ENCODE measurements around the gene PTS.
"Not testable (repeated sequence)": the region's sequence is repeated elsewhere in the genome, so short reads cannot be mapped to it uniquely, and the experiment has no call there.

The PTS gene

GRCh38 chr11:112199101-112199500 is 27.1 kb upstream of the PTS start:
- not testable (repeated sequence) for H3K4me1 ChIP-seq (ENCODE audit: control insufficient read depth, insufficient read depth, low read length); H3K36me3 ChIP-seq (ENCODE audit: control insufficient read depth, insufficient read depth, low read length); H3K4me3 ChIP-seq (ENCODE audit: low read length); H3K27ac ChIP-seq (ENCODE audit: low read length); H3K9me3 ChIP-seq (ENCODE audit: control insufficient read depth, insufficient read depth, low read length); DNase-seq (ENCODE audit: low read depth, low spot score); H3K27me3 ChIP-seq (ENCODE audit: control insufficient read depth, insufficient read depth, low read length)
- no CpG with 5 or more reads among the region's 4 CpGs for WGBS (ENCODE audit: insufficient coverage, insufficient read length)

GRCh38 chr11:112200252-112200651 is 26.0 kb upstream of the PTS start:
- no peak overlapping the region for H3K27ac ChIP-seq (ENCODE audit: low read length)
- H3K9me3 ChIP-seq (ENCODE audit: control insufficient read depth, insufficient read depth, low read length): no peaks in the 10 kb centered on the region
- H3K4me3 ChIP-seq (ENCODE audit: low read length): no peak overlapping the region
- H3K36me3 ChIP-seq (ENCODE audit: control insufficient read depth, insufficient read depth, low read length): no peaks in the 10 kb centered on the region
- WGBS (ENCODE audit: insufficient coverage, insufficient read length): no CpG with 5 or more reads among the region's 2 CpGs
- no peaks in the 10 kb centered on the region for H3K4me1 ChIP-seq (ENCODE audit: control insufficient read depth, insufficient read depth, low read length)
- no peaks in the 10 kb centered on the region for H3K27me3 ChIP-seq (ENCODE audit: control insufficient read depth, insufficient read depth, low read length)
- DNase-seq (ENCODE audit: low read depth, low spot score): no peak

GRCh38 chr11:112206071-112206470 is 20.2 kb upstream of the PTS start:
- no peak overlapping the region for H3K27ac ChIP-seq (ENCODE audit: low read length)
- H3K4me1 ChIP-seq (ENCODE audit: control insufficient read depth, insufficient read depth, low read length): no peaks in the 10 kb centered on the region
- H3K4me3 ChIP-seq (ENCODE audit: low read length): no peak overlapping the region
- no peak for DNase-seq (ENCODE audit: low read depth, low spot score)
- no CpG with 5 or more reads among the region's 23 CpGs for WGBS (ENCODE audit: insufficient coverage, insufficient read length)
- no peaks in the 10 kb centered on the region for H3K9me3 ChIP-seq (ENCODE audit: control insufficient read depth, insufficient read depth, low read length)
- H3K36me3 ChIP-seq (ENCODE audit: control insufficient read depth, insufficient read depth, low read length): no peaks in the 10 kb centered on the region
- H3K27me3 ChIP-seq (ENCODE audit: control insufficient read depth, insufficient read depth, low read length): no peaks in the 10 kb centered on the region

GRCh38 chr11:112210890-112211289 is 15.3 kb upstream of the PTS start:
- Histone ChIP-seq H3K4me3 (ENCODE audit: low read length) (no peak overlapping the region), H3K27ac (ENCODE audit: low read length) (no peak overlapping the region)
- WGBS (ENCODE audit: insufficient coverage, insufficient read length): no CpG with 5 or more reads among the region's 1 CpG

GRCh38 chr11:112211536-112211935 is 14.7 kb upstream of the PTS start:
- Histone ChIP-seq H3K9me3 (ENCODE audit: control insufficient read depth, insufficient read depth, low read length) (no peaks in the 10 kb centered on the region), H3K27me3 (ENCODE audit: control insufficient read depth, insufficient read depth, low read length) (no peaks in the 10 kb centered on the region), H3K36me3 (ENCODE audit: control insufficient read depth, insufficient read depth, low read length) (no peaks in the 10 kb centered on the region), H3K4me1 (ENCODE audit: control insufficient read depth, insufficient read depth, low read length) (no peaks in the 10 kb centered on the region), H3K4me3 (ENCODE audit: low read length) (no peak overlapping the region), H3K27ac (ENCODE audit: low read length) (no peak overlapping the region)
- no CpG with 5 or more reads among the region's 2 CpGs for WGBS (ENCODE audit: insufficient coverage, insufficient read length)
- DNase-seq (ENCODE audit: low read depth, low spot score): no peak

More at GRCh38 chr11:112210890-112211289, 15.3 kb upstream of the PTS start:
- H3K36me3 ChIP-seq (ENCODE audit: control insufficient read depth, insufficient read depth, low read length): no peaks in the 10 kb centered on the region
- no peaks in the 10 kb centered on the region for H3K4me1 ChIP-seq (ENCODE audit: control insufficient read depth, insufficient read depth, low read length)
- DNase-seq (ENCODE audit: low read depth, low spot score): no peak
- H3K9me3 ChIP-seq (ENCODE audit: control insufficient read depth, insufficient read depth, low read length): no peaks in the 10 kb centered on the region
- H3K27me3 ChIP-seq (ENCODE audit: control insufficient read depth, insufficient read depth, low read length): no peaks in the 10 kb centered on the region

- WGBS (ENCODE audit: insufficient coverage, insufficient read length): no CpG with 5 or more reads among the region's 3 CpGs
- H3K4me3 ChIP-seq (ENCODE audit: low read length): no peak overlapping the region
- no peak overlapping the region for H3K27ac ChIP-seq (ENCODE audit: low read length)
- H3K36me3 ChIP-seq (ENCODE audit: control insufficient read depth, insufficient read depth, low read length): no peaks in the 10 kb centered on the region
- H3K4me1 ChIP-seq (ENCODE audit: control insufficient read depth, insufficient read depth, low read length): no peaks in the 10 kb centered on the region
- no peaks in the 10 kb centered on the region for H3K9me3 ChIP-seq (ENCODE audit: control insufficient read depth, insufficient read depth, low read length)
- DNase-seq (ENCODE audit: low read depth, low spot score): no peak
- H3K27me3 ChIP-seq (ENCODE audit: control insufficient read depth, insufficient read depth, low read length): no peaks in the 10 kb centered on the region
These were observed 13.9 kb upstream of the PTS start for GRCh38 chr11:112212290-112212689.

DNA sequence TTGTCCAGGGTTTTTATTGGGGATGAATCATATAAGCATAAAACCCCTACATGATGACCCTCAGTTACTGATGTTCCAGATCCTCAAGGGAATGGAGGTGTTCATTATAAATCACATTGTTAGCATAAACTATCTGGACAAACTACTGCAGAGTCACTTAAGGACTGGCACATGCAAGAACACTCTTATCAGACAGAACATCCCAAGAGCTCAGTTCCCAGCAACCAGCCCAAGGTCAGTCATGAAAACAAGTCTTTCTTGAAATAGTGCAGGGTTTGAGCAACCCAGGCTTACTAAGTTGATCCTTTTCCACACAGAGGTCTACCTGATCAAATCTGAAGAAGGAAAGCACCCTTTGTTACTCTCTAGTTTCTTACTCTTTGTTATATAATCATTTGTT is 13.5 kb upstream of the PTS start:
- DNase-seq (ENCODE audit: low read depth, low spot score): no peak
- Histone ChIP-seq H3K27me3 (ENCODE audit: control insufficient read depth, insufficient read depth, low read length) (no peaks in the 10 kb centered on the region), H3K4me1 (ENCODE audit: control insufficient read depth, insufficient read depth, low read length) (no peaks in the 10 kb centered on the region), H3K9me3 (ENCODE audit: control insufficient read depth, insufficient read depth, low read length) (no peaks in the 10 kb centered on the region), H3K27ac (ENCODE audit: low read length) (no peak overlapping the region), H3K36me3 (ENCODE audit: control insufficient read depth, insufficient read depth, low read length) (no peaks in the 10 kb centered on the region), H3K4me3 (ENCODE audit: low read length) (no peak overlapping the region)

DNA sequence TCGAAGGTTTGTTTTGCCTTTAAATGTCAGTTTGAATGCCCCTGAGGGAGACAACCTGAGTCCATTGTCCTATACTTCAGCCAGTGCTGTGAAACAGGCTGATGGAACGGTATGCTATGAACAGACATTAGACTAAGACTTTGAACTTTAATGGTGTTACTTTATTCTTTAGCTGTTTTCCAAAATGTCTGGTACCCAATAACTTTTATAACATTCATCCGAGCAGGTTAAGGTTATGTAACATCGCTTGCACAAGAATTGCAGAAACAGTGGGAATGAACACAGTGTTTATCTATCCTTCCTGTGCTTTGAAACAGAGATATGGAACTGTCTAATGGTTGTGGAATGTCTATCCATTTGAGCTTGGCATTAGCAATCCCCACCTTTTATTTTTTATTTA is 12.5 kb upstream of the PTS start:
- Histone ChIP-seq H3K4me1 (ENCODE audit: control insufficient read depth, insufficient read depth, low read length) (no peaks in the 10 kb centered on the region), H3K27ac (ENCODE audit: low read length) (no peak overlapping the region), H3K27me3 (ENCODE audit: control insufficient read depth, insufficient read depth, low read length) (no peaks in the 10 kb centered on the region), H3K36me3 (ENCODE audit: control insufficient read depth, insufficient read depth, low read length) (no peaks in the 10 kb centered on the region), H3K4me3 (ENCODE audit: low read length) (no peak overlapping the region), H3K9me3 (ENCODE audit: control insufficient read depth, insufficient read depth, low read length) (no peaks in the 10 kb centered on the region)
- no CpG with 5 or more reads among the region's 4 CpGs for WGBS (ENCODE audit: insufficient coverage, insufficient read length)
- DNase-seq (ENCODE audit: low read depth, low spot score): no peak

DNA sequence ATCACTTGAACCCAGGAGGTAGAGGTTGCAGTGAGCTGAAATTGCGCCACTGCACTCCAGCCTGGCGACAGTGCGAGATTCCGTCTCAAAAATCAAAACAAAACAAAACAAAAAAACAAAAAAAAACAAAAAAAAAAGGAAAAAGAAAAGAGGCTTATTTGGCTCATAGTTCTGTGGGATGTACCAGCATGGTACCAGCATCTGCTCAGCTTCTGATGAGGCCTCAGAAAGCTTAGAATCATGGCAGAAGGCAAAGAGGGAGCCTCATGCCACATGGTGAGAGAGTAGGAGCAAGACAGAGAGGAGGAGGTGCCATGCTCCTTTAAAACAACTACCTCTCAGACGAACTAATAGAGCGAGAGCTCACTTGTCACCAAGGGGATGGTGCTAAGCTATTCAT is 10.6 kb upstream of the PTS start:
- H3K36me3 ChIP-seq (ENCODE audit: control insufficient read depth, insufficient read depth, low read length): no peaks in the 10 kb centered on the region
- DNase-seq (ENCODE audit: low read depth, low spot score): no peak
- no peaks in the 10 kb centered on the region for H3K4me1 ChIP-seq (ENCODE audit: control insufficient read depth, insufficient read depth, low read length)
- no peaks in the 10 kb centered on the region for H3K9me3 ChIP-seq (ENCODE audit: control insufficient read depth, insufficient read depth, low read length)
- WGBS (ENCODE audit: insufficient coverage, insufficient read length): no CpG with 5 or more reads among the region's 6 CpGs
- H3K4me3 ChIP-seq (ENCODE audit: low read length): no peak overlapping the region
- no peaks in the 10 kb centered on the region for H3K27me3 ChIP-seq (ENCODE audit: control insufficient read depth, insufficient read depth, low read length)
- no peak overlapping the region for H3K27ac ChIP-seq (ENCODE audit: low read length)

- no CpG with 5 or more reads among the region's 1 CpG for WGBS (ENCODE audit: insufficient coverage, insufficient read length)
- Histone ChIP-seq H3K4me3 (ENCODE audit: low read length) (no peak overlapping the region), H3K9me3 (ENCODE audit: control insufficient read depth, insufficient read depth, low read length) (no peaks in the 10 kb centered on the region), H3K27ac (ENCODE audit: low read length) (no peak overlapping the region), H3K4me1 (ENCODE audit: control insufficient read depth, insufficient read depth, low read length) (no peaks in the 10 kb centered on the region), H3K36me3 (ENCODE audit: control insufficient read depth, insufficient read depth, low read length) (no peaks in the 10 kb centered on the region), H3K27me3 (ENCODE audit: control insufficient read depth, insufficient read depth, low read length) (no peaks in the 10 kb centered on the region)
- no peak for DNase-seq (ENCODE audit: low read depth, low spot score)
These were observed 9.6 kb upstream of the PTS start for GRCh38 chr11:112216561-112217105.

DNA sequence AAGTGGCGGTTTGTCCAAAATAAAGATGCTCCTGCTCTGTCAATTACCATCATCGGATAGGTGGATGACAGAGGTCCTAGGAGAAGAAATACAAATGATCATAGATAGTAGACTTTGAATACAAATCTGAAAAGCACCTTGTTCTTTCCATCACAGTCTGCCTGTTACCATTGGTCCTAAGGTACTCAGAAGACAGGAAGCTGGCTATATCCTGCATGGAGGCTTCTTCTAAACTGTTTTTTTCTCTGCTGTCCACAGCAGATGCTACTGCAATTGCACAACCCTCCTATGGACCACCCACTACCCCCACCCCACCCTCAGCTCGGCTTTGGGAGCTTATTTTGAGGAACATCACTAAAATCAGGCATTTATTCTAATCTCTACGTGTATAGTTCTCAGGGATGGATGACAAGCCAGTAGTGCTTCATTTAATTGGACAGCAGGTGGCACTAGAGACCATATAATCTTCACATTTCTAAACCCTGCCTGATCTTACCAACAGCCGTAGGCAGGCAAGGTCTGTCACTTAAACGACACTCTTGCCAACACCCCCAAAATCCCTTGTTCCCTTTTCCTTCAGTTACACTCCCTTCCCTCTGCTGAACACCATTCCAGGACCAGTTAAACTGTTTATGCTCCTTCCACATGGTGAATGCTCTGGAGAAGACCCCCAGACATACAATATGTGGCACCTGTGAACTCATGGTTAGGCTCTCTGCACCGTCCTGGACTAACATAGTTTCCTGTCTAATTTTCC is 6.6 kb upstream of the PTS start:
- no CpG with 5 or more reads among the region's 7 CpGs for WGBS (ENCODE audit: insufficient coverage, insufficient read length)
- no peak overlapping the region for H3K4me3 ChIP-seq (ENCODE audit: low read length)
- no peaks in the 10 kb centered on the region for H3K9me3 ChIP-seq (ENCODE audit: control insufficient read depth, insufficient read depth, low read length)
- H3K36me3 ChIP-seq (ENCODE audit: control insufficient read depth, insufficient read depth, low read length): no peaks in the 10 kb centered on the region
- peak; percentile 60 for DNase-seq (ENCODE audit: low read depth, low spot score)
- no peak overlapping the region for H3K27ac ChIP-seq (ENCODE audit: low read length)
- H3K27me3 ChIP-seq (ENCODE audit: control insufficient read depth, insufficient read depth, low read length): no peaks in the 10 kb centered on the region
- H3K4me1 ChIP-seq (ENCODE audit: control insufficient read depth, insufficient read depth, low read length): no peaks in the 10 kb centered on the region
